HG03139 (cell line): Measurements from ENCODE around the gene RAB3IP.
A peak's percentile ranks its signal among the peaks of the same experiment; 100 is the strongest.

Source experiments
- ATAC-seq: cut with Tn5 transposase; IDR thresholded peaks from one replicate; pipeline ENCODE4 v1.9.1; 2021; ENCODE audit not compliant: unreplicated experiment

The RAB3IP gene, protein sequence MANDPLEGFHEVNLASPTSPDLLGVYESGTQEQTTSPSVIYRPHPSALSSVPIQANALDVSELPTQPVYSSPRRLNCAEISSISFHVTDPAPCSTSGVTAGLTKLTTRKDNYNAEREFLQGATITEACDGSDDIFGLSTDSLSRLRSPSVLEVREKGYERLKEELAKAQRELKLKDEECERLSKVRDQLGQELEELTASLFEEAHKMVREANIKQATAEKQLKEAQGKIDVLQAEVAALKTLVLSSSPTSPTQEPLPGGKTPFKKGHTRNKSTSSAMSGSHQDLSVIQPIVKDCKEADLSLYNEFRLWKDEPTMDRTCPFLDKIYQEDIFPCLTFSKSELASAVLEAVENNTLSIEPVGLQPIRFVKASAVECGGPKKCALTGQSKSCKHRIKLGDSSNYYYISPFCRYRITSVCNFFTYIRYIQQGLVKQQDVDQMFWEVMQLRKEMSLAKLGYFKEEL

GRCh38 chr12:69738351-69739286 is at the start of gene RAB3IP:
Gene RAB3IP (plus strand): TSS chr12:69738860. CDS start chr12:69755409, 16,549 bp downstream.
- ATAC-seq = peak; percentile 82

GRCh38 chr12:69689638-69690037 is 49.0 kb upstream of the RAB3IP start:
- ATAC-seq = no peak

DNA sequence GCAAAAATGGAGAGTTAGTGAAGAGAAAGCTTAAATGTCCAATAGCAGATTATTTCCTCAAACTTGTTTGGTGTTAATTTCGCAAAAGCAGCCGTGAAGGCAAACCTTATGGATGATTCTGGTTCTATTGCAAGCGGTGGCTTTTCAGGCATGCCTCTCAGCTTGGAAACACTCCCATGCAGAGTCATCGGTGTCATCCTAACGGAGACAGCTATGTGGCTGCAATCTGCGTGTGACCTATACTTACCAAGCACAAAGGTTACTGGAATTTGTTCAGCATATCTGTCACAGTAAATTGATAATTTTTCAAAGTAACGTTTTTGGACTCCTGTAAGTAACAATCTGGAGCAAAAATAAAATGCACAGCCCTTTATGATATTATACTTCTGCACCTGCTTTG is 44.5 kb upstream of the RAB3IP start:
- ATAC-seq = no peak

- no peak for ATAC-seq
Observed at GRCh38 chr12:69698054-69698453, 40.6 kb upstream of the RAB3IP start.

- ATAC-seq = no peak
Observed at GRCh38 chr12:69698769-69699540, 39.7 kb upstream of the RAB3IP start, which contains the start of gene BEST3. Gene BEST3 (minus strand): TSS chr12:69699303. CDS start chr12:69697798, 1,505 bp downstream.

DNA sequence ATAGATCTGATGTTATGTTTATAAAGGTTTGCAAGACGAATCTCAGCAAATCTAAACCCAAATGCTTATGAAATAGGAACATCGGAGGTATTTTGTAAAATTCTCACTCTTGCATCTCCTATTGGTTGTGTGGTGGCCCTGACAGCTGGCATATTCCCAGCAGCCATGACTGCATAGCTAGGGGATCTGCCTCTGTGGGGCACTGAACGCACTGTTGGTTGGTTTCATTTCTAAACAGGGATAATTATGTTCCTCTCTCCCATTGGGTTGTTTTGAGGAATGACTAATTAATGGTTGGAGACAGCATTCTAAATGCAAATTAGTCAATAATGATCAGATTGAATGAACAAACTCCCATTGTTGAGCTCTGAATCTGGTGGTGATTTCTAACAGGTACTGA is 36.8 kb upstream of the RAB3IP start:
- ATAC-seq = no peak

DNA sequence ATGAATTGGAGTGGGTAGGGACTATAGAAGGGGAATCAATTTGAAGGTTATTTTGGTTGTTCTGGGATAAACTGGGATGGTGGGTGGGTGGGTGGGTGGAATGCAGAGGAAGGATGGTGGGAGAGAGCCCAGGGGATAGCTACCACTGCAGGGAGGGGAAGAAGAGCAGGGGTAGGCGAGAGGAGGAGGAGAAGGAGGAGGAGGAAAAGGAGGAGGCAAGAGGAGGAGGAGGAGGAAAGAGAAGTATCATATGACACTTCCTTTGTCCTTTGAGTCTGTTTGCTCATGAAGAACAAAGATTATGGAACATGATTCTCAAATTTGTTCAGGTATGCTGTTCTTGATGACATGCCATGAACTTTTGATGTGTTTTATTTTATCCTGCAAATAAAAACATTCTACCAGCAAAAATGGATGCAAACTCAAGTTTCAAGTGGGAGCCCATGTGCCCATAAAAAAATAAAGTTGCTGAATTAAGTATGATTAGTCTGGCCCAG is 35.5 kb upstream of the RAB3IP start:
- no peak for ATAC-seq

- ATAC-seq = no peak
Observed at GRCh38 chr12:69704357-69704756, 34.3 kb upstream of the RAB3IP start.

- ATAC-seq = no peak
Observed at GRCh38 chr12:69708649-69709048, 30.0 kb upstream of the RAB3IP start.

DNA sequence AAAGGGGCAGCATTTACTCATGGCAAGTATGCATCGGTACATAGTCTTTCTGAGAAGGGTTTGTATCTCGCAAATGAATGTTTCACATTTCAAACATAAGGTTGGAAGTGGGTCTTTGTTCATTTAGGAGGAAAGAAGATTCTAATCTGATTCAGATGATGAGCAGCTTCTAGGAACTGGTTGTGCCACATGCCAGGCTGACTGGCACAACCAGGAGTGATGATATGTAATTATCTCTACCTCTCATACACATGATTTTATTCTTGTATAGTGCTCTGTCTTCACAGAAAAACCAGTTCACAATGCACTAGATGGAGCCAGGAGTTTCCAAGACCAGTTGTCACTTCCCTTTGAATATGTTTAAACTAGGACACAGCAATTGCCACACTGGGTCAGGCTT is 25.8 kb upstream of the RAB3IP start:
- no peak for ATAC-seq

DNA sequence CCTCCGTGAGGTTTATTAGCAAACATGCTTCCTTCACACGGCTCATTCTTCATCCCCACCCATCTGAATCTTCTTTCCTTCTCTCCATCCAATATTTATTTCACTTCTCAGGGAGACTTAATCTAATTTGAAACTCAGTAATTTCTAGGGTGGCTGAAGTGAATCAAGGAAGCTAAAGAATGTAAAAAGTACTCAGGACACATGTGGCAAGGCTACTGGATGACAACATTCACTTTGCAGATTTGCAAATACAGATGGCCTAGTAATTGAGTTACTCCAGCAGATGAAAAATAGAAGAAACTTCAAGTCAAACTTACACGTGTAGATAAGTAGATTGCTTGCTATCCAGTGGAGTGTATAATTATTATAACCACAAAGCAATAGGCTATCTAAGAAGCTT is 24.1 kb upstream of the RAB3IP start:
- no peak for ATAC-seq

DNA sequence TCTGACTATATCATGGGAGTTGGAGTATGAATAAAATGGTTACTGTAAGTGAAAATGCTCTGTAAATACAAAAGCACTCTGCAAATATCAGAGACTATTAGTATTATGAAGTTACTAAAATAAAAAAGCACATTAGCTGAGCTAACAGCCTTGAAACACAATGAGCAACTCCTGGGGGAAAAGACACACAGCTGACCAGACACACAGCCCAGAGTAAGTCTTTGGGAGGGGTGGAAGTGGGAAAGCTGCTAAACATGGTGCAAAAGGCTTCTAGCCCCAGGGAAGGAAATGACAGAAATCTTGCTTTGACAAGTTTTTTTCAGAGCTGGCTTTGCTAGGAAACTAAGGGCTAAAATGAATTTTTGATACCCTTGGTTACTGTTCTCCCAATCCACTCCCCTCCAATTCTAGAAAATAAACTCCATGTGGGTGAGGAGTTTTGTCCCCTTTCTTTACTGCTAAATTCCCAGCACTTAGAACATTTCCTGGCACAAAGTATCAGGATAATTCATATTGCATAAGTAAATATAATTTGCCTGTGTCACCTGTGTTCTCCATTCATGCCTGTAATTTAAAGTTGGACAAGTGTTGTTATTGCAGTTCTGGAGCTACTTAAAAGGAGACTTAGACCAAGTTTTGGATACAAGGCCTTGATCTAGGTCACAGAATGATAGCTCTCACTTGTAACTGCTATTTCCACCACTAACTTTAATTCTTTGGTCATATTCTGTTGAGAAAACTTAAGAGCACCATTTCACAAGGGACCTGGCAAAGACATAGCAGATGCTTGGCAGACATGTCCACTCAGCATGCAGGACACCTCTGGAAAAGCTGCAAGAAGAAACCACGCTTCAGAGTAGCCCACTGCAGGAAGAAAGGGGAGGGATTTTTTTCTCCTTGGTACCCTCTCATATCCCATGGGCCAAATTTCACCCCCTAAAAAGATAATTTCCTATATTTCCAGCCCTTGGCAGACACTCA is 19.0 kb upstream of the RAB3IP start:
- ATAC-seq = no peak

GRCh38 chr12:69720750-69721149 is 17.9 kb upstream of the RAB3IP start:
- no peak for ATAC-seq

DNA sequence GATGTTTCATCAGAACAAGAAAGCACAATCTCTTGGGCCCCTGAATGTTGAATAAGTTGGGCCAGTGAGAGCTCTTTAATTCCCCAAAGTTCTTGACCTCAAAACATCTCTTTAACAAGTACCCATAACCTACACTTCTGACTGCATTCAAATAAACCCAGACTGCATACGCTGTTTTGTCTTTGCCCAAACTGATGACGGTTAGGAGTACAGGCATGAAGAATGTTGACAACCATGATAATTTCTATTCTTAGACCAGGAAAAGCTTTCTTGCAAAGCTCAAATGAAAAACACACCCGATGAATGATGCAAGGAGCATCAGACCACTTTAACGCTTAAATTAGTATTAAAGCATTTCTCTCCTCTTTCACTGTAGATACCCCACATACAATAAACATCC is 11.7 kb upstream of the RAB3IP start:
- ATAC-seq = no peak

GRCh38 chr12:69732088-69732487 is 6.6 kb upstream of the RAB3IP start:
- ATAC-seq = no peak

GRCh38 chr12:69733638-69734037 is 5.0 kb upstream of the RAB3IP start:
- ATAC-seq = no peak

DNA sequence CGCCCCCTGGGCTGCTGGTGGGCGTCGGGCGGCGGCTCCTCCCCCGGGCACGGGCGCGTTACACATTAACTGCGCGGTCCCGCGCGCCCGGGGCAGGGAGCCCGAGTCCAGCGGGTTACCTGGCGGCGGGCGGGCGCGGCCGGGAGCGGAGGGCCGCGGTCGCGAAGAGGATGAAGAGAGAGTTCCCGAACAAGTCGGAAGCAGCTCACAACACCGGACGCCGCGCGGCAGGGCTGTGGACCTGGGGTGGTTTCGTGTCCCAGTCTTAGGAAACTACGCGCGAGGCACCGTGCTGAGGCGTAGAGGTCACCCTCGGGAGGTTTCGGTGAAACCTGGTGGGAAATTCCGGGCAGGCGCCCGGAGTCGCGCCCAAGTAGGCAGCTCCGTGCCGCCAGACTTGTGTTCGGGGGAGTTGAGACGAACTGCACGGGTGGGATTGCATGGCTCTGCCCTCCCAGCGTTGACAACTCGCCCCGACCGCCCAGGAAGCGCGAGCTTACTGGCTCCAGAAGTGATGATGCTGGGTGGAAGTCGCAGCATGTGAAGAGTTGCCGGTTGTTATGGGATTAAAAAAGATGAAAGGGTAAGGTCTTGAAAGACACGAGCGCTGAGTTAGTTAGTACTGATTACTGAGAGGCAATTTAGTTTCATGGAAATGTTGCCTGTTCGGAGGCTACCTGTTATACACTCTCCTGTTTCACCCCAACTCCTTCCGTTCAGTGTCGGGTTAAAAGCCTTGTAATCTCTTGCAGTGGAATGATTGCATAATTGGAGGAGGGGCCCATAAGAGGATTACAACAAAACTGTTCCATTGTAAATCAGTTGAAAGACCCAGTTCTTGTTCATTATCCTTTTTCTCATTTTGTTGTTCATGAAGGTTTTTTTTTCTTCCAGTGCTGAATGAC is 879 bp downstream of the RAB3IP start:
- ATAC-seq = peak; percentile 40

DNA sequence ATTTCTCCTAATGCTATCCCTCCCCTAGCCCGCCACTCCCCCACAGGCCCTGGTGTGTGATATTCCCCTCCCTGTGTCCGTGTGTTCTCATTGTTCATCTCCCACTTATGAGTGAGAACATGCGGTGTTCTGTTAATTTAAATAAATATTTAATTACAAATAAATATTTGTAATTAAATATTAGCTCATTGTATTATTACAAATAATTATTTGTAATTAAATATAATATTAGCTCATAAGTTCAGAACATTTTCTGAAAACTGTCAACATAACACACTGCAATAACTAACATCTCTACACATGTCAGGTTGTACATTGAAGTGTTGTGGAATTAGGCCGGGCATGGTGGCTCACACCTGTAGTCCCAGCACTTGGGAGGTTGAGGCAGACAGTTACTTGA is 5.4 kb downstream of the RAB3IP start:
- no peak for ATAC-seq

DNA sequence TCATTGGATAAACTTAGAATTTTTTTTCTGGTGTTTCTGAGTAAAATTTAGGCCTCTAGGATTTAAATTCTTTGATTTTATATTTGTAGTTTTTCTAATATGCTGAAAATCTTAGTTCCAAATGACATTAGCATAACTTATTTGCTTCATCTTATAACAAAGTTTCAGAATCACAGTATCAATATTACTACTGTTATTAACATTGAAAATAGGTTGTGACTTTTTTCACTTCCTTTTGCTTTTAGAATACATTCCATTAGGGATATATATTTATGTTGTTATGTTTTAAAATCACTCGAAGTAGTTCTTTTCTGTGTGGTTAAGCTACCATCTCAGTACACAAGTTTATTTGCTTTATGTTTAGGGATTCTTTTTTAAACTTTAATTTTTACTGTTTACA is 12.8 kb downstream of the RAB3IP start:
- ATAC-seq = no peak
